ENCODE results near the gene PPP4R2.

DNA sequence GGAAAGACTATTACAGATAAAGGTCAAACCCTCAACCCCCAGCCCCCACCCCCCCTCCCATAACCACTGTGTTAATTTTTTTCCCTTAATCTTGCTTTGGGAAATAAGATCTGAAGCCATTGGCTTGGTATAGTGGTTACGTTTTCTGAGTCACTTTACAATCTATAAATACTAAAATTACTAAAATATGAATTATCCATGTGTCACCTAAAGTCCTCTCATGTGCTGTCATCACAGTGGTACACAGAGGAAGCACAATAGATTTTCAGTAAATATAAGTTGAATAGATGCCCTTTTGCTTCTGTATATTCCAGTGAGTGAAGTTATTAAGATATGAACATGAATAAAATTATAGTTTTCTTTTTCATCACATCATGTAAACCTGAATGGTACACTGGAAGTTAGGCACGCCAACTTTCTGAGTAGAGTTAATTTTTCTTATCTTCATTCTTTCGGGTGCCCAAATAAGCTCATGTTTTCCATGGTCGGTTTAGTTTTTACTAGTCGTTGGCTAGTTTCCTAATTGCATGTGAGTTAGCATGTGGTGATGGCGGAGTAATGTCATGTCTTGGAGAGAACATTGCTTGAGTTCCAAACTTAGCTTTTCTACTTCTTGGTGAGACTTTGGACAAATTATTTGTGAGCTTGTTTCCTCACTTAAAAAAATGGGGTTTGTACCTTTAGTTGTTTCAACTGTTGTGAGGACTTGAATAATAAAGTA lies 11.5 kb downstream of the PPP4R2 start:
- no peak for TF ChIP-seq CTCF (conservative IDR thresholded peaks at IDR 0.05)
- no peak for TF ChIP-seq EZH2 (IDR thresholded peaks at IDR 0.05; ENCODE audit: low read depth)
